ENCODE data around the gene TCERG1L.
"Not testable (repeated sequence)": the region's sequence is repeated elsewhere in the genome, so short reads cannot be mapped to it uniquely, and the experiment has no call there.

Gene TCERG1L

GRCh38 chr10:131332821-131333220 is 21.3 kb upstream of the TCERG1L start:
- TF ChIP-seq, protein P1, sequence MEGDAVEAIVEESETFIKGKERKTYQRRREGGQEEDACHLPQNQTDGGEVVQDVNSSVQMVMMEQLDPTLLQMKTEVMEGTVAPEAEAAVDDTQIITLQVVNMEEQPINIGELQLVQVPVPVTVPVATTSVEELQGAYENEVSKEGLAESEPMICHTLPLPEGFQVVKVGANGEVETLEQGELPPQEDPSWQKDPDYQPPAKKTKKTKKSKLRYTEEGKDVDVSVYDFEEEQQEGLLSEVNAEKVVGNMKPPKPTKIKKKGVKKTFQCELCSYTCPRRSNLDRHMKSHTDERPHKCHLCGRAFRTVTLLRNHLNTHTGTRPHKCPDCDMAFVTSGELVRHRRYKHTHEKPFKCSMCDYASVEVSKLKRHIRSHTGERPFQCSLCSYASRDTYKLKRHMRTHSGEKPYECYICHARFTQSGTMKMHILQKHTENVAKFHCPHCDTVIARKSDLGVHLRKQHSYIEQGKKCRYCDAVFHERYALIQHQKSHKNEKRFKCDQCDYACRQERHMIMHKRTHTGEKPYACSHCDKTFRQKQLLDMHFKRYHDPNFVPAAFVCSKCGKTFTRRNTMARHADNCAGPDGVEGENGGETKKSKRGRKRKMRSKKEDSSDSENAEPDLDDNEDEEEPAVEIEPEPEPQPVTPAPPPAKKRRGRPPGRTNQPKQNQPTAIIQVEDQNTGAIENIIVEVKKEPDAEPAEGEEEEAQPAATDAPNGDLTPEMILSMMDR (IDR thresholded peaks at IDR 0.05; ENCODE audit: borderline replicate concordance, control extremely low read depth, extremely low read depth, insufficient read depth, missing control alignments): no peak
- DNase-seq (ENCODE audit: low spot score): no peak
- in situ Hi-C loops (cut with MboI; ENCODE audit: low sequenced_read_pairs, unreplicated experiment): no loop called here

GRCh38 chr10:131323880-131324279 is 12.4 kb upstream of the TCERG1L start:
- TF ChIP-seq, protein P1 (IDR thresholded peaks at IDR 0.05; ENCODE audit: borderline replicate concordance, control extremely low read depth, extremely low read depth, insufficient read depth, missing control alignments): no peak
- in situ Hi-C loops (cut with MboI; ENCODE audit: low sequenced_read_pairs, unreplicated experiment): no loop called here
- DNase-seq (ENCODE audit: low spot score): no peak

GRCh38 chr10:131323025-131323424 is 11.5 kb upstream of the TCERG1L start:
- in situ Hi-C loops (cut with MboI; ENCODE audit: low sequenced_read_pairs, unreplicated experiment): no loop called here
- DNase-seq (ENCODE audit: low spot score): no peak
- TF ChIP-seq, protein P1 (IDR thresholded peaks at IDR 0.05; ENCODE audit: borderline replicate concordance, control extremely low read depth, extremely low read depth, insufficient read depth, missing control alignments): no peak

GRCh38 chr10:131322575-131322974 is 11.1 kb upstream of the TCERG1L start:
- in situ Hi-C loops (cut with MboI; ENCODE audit: low sequenced_read_pairs, unreplicated experiment); DNase-seq (ENCODE audit: low spot score): not testable (repeated sequence)

DNA sequence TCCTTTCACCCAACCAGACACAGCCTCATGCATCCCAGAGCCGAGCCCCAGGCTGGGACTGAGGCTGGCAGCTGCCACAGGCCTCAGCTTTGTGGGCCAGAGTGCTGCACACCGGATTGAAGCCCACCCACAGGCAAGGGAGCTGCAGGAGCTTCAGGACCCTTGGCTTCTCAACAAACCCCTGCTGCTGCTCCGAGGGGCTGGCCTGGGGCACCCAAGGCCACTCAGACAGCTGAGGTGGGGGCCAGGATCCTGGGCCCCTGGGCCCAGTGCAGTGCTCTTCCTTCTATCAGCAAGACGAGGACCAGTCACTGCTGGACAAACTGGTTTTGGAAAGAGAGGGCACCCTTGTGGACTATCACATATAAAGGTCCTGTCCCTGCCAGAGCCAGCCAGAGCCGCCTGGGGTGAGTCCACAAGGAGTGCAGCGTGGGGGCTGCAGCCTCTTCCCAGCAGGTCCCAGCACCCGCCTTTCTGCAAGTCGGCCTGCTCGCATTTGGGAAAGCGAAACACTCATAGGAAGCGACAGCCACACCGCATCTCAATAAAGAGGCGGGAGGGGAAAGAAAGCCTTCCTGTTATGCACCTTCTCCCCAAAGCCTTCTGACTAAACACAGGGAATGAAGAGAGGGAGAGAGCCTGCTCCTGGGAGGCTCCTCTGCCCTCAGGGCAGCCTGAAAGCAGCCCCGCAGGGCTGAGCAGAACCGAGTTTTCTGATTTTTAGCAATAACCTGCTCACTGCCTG is 9.5 kb upstream of the TCERG1L start:
- DNase-seq (ENCODE audit: low spot score): no peak
- TF ChIP-seq, protein P1 (IDR thresholded peaks at IDR 0.05; ENCODE audit: borderline replicate concordance, control extremely low read depth, extremely low read depth, insufficient read depth, missing control alignments): no peak
- in situ Hi-C loops (cut with MboI; ENCODE audit: low sequenced_read_pairs, unreplicated experiment): no loop called here

- TF ChIP-seq, protein P1 (IDR thresholded peaks at IDR 0.05; ENCODE audit: borderline replicate concordance, control extremely low read depth, extremely low read depth, insufficient read depth, missing control alignments): no peak
- in situ Hi-C loops (cut with MboI; ENCODE audit: low sequenced_read_pairs, unreplicated experiment): no loop called here
- no peak for DNase-seq (ENCODE audit: low spot score)
Observed at GRCh38 chr10:131318814-131319213, 7.3 kb upstream of the TCERG1L start.

DNA sequence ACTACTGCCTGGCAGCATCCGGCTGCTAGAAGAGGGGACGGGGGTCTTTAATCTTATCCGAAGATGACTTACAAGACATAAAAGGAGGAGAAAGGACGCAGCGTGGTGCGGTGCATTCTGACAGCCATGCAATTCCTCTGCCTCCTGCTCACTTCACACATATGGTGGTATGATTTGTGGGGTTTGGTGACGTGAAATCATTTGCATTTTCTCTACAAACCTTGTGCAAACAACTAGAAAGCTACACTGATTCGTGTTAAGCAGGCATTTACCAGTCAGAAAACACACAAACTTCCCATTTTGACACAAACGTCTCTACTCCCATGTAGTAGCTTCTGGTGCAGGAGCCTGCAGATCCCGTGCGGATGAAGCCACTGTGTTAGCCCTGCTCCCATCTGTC is 6.8 kb upstream of the TCERG1L start:
- TF ChIP-seq, protein P1 (IDR thresholded peaks at IDR 0.05; ENCODE audit: borderline replicate concordance, control extremely low read depth, extremely low read depth, insufficient read depth, missing control alignments): no peak
- DNase-seq (ENCODE audit: low spot score): no peak
- in situ Hi-C loops (cut with MboI; ENCODE audit: low sequenced_read_pairs, unreplicated experiment): no loop called here

All from GM13976 (cell line).